K562 (cell line): ENCODE results near the gene CTIF.
A peak's percentile ranks its signal among the peaks of the same experiment; 100 is the strongest.

Source experiments
- CTCF ChIP-seq, 3 experiments: IDR thresholded peaks in 2 of 3; conservative IDR thresholded peaks in 1 of 3; 2 replicates each; pipeline ENCODE4 v1.5.1; 2011 to 2012; ENCODE audit warnings: low read length in 3 of 3, mild to moderate bottlenecking in 3 of 3, control low read depth in 2 of 3, improper control_type of control experiment in 1 of 3, inconsistent platforms in 1 of 3, low read depth in 1 of 3, mixed read lengths in 1 of 3, moderate library complexity in 1 of 3; ENCODE audit not compliant: insufficient read depth in 2 of 3
- E2F5 ChIP-seq: sonication (generic); formaldehyde crosslinking; IDR thresholded peaks from 2 replicates; pipeline ENCODE4 v1.8.0; 2022; ENCODE audit warnings: mild to moderate bottlenecking, missing genetic modification reagents
- GTF2F1 ChIP-seq: IDR thresholded peaks from 2 replicates; pipeline ENCODE4 v1.6.1; 2011; ENCODE audit warnings: low read depth, low read length, improper control_type of control experiment
- JUND ChIP-seq, 2 experiments: IDR thresholded peaks; 2 replicates in 1 of 2; 3 replicates in 1 of 2; pipeline ENCODE4 v1.6.1; 2011; ENCODE audit warnings: borderline replicate concordance in 2 of 2, low read depth in 2 of 2, low read length in 2 of 2, improper control_type of control experiment in 1 of 2, missing biosample characterization in 1 of 2, missing genetic modification characterization in 1 of 2, missing genetic modification reagents in 1 of 2
- LEF1 ChIP-seq: fragments of 450-650 bp; IDR thresholded peaks from 2 replicates; pipeline ENCODE4 v1.6.1; 2016; ENCODE audit warnings: mild to moderate bottlenecking
- POLR2AphosphoS5 ChIP-seq: IDR thresholded peaks from 2 replicates; pipeline ENCODE4 v1.6.1; 2011; ENCODE audit warnings: mild to moderate bottlenecking, low read depth, low read length, moderate library complexity; ENCODE audit not compliant: control insufficient read depth, insufficient read depth
- U2AF2 ChIP-seq: fragments of 200-400 bp; formaldehyde crosslinking; optimal IDR thresholded peaks from 2 replicates; pipeline ENCODE3; 2017; ENCODE audit warnings: low read depth, mild to moderate bottlenecking, low read length
- ZNF280B ChIP-seq: fragments of 250-450 bp; sonication (Bioruptor Pico); IDR thresholded peaks from 2 replicates; pipeline ENCODE4 v1.5.1; 2021; ENCODE audit warnings: mild to moderate bottlenecking
- ZNF324 ChIP-seq: fragments of 250-450 bp; sonication (Bioruptor Pico); IDR thresholded peaks from 2 replicates; pipeline ENCODE4 v1.4.0; 2020; ENCODE audit warnings: mild to moderate bottlenecking

GRCh38 chr18:48540251-48541025, 1.6 kb downstream of the CTIF start:
- no peak for TF ChIP-seq E2F5 (CRISPR knock-in tag)
- TF ChIP-seq LEF1 = no peak
- no peak for TF ChIP-seq JUND (IDR thresholded peaks at IDR 0.05; ENCODE audit: borderline replicate concordance, low read depth, low read length)
- no peak for TF ChIP-seq JUND (tag; IDR thresholded peaks at IDR 0.05; ENCODE audit: borderline replicate concordance, low read depth, low read length)
- TF ChIP-seq GTF2F1 = no peak
- TF ChIP-seq POLR2AphosphoS5 = no peak
- 0 out of 6 replicates have a peak, but pooled peaks of 2 of the 3 experiments have one; percentile 5 to 21 for TF ChIP-seq CTCF (IDR thresholded peaks at IDR 0.05 in 2 of 3, conservative IDR thresholded peaks at IDR 0.05 in 1 of 3; ENCODE audit: insufficient read depth in 2 of 3, low read depth in 1 of 3, low read length in 3 of 3)
- TF ChIP-seq ZNF324 (CRISPR knock-in tag) = no peak
- no peak for TF ChIP-seq U2AF2
- TF ChIP-seq ZNF280B (CRISPR knock-in tag) = no peak
